ENCODE data around the gene ESPNL.
"Not testable (repeated sequence)": the region's sequence is repeated elsewhere in the genome, so short reads cannot be mapped to it uniquely, and the experiment has no call there.

Gene ESPNL

DNA sequence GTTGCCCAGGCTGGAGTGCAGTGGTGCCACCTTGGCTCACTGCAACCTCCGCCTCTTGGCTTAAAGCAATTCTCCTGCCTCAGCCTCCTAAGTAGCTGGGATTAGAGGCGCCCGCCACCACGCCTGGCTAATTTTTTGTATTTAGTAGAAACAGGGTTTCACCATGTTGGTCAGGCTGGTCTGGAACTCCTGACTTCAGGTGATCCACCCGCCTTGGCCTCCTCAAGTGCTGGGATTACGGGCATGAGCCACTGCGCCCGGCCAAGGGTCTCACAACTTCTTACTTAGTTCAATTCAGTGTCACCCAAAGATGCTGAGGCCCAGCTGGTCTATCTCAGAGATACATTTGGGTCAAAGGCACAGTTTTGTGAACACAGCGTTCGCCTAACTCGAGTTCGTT, 15.6 kb downstream of the ESPNL start:
- DNase-seq (ENCODE audit: low read depth in 3 of 3) = not testable (repeated sequence)

DNA sequence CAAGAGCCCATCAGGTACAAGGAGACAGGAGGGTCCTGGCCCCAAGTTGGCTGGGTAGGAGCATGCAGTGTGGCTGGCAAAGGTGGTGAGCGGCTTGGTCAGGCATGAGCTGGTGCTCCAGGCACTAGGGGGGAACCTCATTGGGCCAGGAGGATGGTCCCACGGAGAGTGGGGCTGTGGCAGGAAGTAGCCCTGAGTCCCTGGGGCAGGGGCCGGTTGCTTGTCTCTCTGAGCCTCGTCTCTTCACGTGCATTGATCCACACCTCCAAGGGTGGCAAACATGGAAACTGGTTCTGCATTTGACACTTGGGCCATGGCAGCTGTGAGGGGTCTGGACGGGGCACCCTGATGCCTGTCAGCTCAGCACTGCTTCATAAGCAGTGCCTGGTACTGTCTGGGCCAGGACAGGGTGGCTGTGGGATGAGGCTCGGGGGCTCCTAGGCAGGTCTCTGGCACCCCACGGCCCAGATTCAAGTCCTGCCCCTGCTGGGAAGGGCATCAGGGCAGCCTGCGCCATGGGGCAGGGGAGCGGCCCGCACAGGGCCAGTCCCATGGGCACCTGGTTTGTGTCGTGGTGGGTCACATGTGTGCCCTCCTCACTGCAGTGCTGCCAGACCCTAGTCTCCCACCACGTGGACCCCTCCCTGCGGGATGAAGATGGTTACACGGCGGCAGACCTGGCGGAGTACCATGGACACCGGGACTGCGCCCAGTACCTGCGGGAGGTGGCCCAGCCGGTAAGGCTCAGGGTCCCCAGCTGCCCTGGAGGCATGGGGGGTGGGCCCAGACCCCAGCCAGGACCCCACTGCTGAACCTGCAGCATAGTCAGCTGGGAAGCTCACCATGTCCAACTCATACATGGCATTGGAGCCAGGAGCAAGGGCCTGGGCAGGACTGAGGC, 16.4 kb downstream of the ESPNL start:
- no peak for DNase-seq (ENCODE audit: low read depth in 3 of 3)

DNA sequence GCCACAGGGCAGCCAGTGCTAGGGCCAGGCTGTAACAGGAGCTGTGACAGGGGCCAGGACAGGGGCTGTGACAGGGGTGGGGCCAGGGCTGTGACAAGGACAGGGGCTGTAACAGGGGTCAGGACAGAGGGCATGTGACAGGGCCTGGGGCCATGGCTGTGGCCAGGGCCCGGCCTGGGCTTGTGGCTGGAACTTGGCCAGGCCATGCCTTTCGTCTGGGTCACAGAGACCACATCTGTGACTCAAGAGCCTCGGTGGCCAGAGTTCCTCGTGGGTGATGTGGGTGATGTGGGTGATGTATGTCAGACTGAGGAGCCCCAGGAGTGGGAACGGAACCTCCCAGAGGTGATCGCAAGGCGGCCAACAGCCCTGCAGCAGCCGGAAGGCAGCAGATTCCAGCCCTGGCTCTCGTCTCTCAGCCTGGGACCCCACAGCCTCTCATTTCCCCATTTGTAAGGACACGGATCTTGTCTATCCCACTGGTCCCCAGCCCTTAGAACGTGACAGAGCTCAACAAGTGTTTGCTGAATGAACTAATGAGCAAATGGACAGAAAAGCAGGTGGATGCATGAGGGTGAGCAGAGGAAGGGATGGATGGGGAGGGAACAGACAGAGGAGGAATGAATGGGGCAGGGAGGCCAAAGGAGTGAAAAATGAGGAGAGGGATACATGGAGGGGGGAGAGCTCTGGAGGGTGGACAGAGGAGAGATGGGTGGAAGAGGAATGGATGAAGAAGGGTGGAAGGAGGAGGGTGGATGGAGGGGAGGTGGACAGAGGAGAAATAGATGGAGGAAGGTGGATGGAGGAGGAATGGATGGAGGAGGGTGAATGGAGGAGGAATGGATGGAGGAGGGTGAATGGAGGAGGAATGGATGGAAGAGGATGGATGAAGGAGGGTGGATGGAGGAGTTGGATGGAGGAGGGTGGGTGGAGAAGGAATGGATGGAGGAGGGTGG, 17.3 kb downstream of the ESPNL start:
- DNase-seq (ENCODE audit: low read depth in 3 of 3) = no peak

DNA sequence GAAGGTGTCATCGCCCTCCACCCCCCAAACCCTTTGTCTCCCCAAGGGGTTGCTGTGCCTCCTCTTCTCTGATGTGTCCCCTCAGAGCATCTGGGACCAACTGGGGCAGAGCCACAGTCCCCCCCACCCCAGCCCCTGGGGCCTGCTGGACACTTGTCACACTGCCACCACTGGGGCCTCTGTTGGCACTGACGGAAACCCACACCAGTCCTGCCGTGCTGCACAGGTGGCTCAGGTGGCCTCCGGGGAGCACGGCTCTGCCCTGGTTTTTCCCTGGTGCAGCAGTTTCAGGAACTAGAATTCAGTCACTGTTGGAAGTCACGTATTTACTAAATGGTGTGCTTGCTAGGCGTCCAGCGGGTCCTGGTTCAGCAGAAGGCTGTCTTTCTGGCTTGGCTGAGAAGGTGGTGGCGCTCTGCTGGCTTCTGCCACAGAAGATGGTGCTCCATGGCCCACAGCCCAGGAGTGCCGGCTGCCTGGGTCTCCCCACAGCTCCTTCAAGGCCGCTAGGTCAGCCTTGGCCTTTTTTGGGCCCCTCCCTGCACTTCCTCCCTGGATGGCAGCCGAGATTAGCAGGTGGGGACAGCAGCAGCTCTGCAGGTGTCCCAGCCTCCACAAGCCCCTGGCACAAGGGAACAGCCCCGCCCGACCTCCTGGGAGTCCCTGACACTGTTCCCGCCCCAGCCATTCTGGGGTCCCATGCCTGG, 19.8 kb downstream of the ESPNL start:
- no peak for DNase-seq (ENCODE audit: low read depth in 3 of 3)

- DNase-seq (ENCODE audit: low read depth in 3 of 3) = no peak
These were observed 20.5 kb downstream of the ESPNL start for GRCh38 chr2:238120463-238121298.

- DNase-seq (ENCODE audit: low read depth in 3 of 3) = no peak
These were observed 21.6 kb downstream of the ESPNL start for GRCh38 chr2:238121511-238122286.

- no peak for DNase-seq (ENCODE audit: low read depth in 3 of 3)
These were observed 22.4 kb downstream of the ESPNL start for GRCh38 chr2:238122287-238123217.

- DNase-seq (ENCODE audit: low read depth in 3 of 3) = no peak
These were observed 23.3 kb downstream of the ESPNL start for GRCh38 chr2:238123218-238123971.

GRCh38 chr2:238123991-238124470, 23.9 kb downstream of the ESPNL start:
- no peak for DNase-seq (ENCODE audit: low read depth in 3 of 3)

DNA sequence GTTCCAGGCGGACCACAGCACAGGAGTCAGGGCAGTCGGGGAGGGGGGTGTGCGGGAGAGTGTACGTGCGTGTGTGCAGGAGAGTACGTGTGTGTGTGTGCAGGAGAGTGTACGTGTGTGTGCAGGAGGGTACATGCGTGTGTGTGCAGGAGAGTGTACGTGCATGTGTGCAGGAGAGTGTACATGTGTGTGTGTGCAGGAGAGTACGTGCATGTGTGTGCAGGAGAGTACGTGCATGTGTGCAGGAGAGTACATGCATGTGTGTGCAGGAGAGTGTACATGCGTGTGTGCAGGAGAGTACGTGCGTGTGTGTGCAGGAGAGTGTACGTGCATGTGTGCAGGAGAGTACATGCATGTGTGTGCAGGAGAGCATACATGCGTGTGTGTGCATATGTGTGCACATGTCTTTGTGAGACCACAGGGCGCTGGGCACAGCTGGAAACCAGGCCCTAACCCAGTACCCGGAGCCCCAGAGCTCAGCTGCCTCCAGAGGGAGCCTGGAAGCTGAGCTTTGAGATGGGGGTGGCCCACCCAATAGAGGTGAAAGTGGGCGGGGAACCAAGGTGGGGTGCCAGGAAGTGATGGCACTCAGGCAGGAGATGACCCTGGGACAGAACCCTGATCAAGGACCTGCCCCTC, 24.5 kb downstream of the ESPNL start:
- DNase-seq (ENCODE audit: low read depth in 3 of 3) = no peak

DNA sequence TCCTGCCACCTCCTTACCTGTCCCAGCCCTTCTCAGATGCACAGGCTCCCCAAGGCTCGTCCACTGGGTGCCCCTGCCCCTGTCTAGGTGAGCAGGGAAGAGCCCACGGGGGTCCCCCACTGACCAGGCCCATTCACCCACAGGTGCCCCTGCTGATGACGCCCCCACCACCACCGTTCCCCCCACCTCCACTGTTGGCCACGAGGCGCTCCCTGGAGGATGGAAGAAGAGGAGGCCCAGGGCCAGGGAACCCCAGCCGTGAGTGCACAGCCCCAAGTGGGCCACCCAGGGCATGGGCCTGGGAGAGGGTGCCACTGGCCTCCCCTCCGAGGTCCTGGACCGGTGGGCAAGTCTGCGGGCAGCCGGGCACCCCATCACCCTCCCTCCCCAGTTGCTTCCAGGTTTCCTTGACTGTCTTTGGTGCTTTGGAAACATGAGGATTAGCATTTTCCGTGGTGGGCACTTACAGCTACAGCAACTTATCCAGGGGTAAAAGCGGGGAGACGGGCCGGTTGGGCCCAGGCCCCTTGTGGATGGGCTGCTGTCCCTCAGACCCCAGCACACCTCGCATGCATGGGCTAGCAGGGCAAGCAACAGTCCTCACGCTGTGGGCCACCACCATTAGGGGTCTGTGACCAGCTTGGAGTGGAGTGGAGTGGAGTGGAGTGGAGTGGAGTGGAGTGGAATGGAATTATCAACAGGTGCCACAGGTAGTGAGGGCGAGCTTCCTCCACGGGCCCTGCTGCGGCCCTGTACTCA, 25.2 kb downstream of the ESPNL start:
- no peak for DNase-seq (ENCODE audit: low read depth in 3 of 3)

GRCh38 chr2:238126338-238126737, 26.2 kb downstream of the ESPNL start:
- DNase-seq (ENCODE audit: low read depth in 3 of 3) = no peak

GRCh38 chr2:238126775-238127164, 26.6 kb downstream of the ESPNL start:
- no peak for DNase-seq (ENCODE audit: low read depth in 3 of 3)

GRCh38 chr2:238127165-238128060, 27.3 kb downstream of the ESPNL start:
- DNase-seq (ENCODE audit: low read depth in 3 of 3) = no peak

DNA sequence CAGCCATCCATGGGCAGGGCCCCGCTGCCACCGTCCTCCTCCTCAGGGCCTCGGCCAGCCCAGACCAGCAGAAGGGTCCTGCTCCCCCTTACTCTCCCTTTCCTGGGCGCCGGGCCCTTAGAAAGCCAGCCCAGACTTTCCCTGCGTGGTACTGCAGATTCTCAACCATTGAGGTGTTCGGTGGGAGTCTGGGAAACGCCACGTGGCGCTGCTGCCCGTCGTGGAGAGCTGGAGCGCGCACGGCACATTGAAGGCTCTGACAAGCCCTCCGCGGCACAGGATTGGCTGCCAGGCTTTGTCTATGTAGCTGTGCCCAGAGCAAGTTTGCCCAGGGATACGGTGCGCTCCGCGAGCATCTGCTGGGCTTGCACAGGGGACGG, 27.9 kb downstream of the ESPNL start:
- DNase-seq (ENCODE audit: low read depth in 3 of 3) = no peak

- no peak for DNase-seq (ENCODE audit: low read depth in 3 of 3)
These were observed 28.4 kb downstream of the ESPNL start for GRCh38 chr2:238128534-238129001.

Data from stimulated activated CD4-positive, alpha-beta T cell treated with anti-CD3 and anti-CD28 coated beads, TNF-alpha, amount 100 ng/mL, for 4 hours (primary cell).